ENCODE results near the gene SSUH2.

DNA sequence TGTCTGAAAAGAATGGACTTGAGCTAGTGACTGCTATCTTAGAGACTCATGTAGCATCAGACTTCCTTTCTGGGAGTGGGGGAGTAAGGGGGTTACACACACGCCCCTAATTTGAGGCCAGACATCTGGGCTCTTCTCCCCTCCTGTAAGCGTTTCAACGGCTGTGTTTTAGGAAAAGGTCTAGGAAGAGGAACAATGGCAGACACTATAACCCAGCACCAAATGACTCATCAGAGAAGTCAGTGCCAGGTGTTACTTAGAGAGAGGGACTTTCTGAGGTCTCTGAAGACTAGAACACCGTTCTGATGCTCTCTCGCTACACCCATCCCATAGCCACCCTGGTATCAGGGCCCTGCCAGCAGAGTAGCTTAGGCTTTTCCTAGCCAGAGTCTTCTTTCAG, 65.5 kb downstream of the SSUH2 start:
- TF ChIP-seq, protein P1, sequence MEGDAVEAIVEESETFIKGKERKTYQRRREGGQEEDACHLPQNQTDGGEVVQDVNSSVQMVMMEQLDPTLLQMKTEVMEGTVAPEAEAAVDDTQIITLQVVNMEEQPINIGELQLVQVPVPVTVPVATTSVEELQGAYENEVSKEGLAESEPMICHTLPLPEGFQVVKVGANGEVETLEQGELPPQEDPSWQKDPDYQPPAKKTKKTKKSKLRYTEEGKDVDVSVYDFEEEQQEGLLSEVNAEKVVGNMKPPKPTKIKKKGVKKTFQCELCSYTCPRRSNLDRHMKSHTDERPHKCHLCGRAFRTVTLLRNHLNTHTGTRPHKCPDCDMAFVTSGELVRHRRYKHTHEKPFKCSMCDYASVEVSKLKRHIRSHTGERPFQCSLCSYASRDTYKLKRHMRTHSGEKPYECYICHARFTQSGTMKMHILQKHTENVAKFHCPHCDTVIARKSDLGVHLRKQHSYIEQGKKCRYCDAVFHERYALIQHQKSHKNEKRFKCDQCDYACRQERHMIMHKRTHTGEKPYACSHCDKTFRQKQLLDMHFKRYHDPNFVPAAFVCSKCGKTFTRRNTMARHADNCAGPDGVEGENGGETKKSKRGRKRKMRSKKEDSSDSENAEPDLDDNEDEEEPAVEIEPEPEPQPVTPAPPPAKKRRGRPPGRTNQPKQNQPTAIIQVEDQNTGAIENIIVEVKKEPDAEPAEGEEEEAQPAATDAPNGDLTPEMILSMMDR (IDR thresholded peaks at IDR 0.05), result no peak
- no peak for TF ChIP-seq ZFX (IDR thresholded peaks at IDR 0.05; ENCODE audit: borderline replicate concordance)

Data from 22Rv1 (cell line).